ENCODE data around the gene HTR6.

- TF ChIP-seq, protein P1, sequence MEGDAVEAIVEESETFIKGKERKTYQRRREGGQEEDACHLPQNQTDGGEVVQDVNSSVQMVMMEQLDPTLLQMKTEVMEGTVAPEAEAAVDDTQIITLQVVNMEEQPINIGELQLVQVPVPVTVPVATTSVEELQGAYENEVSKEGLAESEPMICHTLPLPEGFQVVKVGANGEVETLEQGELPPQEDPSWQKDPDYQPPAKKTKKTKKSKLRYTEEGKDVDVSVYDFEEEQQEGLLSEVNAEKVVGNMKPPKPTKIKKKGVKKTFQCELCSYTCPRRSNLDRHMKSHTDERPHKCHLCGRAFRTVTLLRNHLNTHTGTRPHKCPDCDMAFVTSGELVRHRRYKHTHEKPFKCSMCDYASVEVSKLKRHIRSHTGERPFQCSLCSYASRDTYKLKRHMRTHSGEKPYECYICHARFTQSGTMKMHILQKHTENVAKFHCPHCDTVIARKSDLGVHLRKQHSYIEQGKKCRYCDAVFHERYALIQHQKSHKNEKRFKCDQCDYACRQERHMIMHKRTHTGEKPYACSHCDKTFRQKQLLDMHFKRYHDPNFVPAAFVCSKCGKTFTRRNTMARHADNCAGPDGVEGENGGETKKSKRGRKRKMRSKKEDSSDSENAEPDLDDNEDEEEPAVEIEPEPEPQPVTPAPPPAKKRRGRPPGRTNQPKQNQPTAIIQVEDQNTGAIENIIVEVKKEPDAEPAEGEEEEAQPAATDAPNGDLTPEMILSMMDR (IDR thresholded peaks at IDR 0.05; ENCODE audit: low read depth, low read length): no peak
- no peak for TF ChIP-seq EZH2phosphoT487 (IDR thresholded peaks at IDR 0.05; ENCODE audit: low read depth)
Measured at GRCh38 chr1:19616489-19616888, 48.2 kb upstream of the HTR6 start.

Measured in OCI-LY3 (cell line).